Stimulated activated CD4-positive, alpha-beta T cell treated with anti-CD3 and anti-CD28 coated beads, TNF-alpha, amount 100 ng/mL, for 4 hours (primary cell): ENCODE results near the gene GABRB2.
"Not testable (repeated sequence)": the region's sequence is repeated elsewhere in the genome, so short reads cannot be mapped to it uniquely, and the experiment has no call there.

ENCODE experiments used
- DNase-seq, 3 experiments: peaks; one replicate each; pipeline ENCODE4 v3.0.0-alpha.2; 2020; ENCODE audit warnings: low read depth in 3 of 3

GABRB2 gene

GRCh38 chr5:161299053-161299452, 247.5 kb downstream of the GABRB2 start:
- no peak for DNase-seq

DNA sequence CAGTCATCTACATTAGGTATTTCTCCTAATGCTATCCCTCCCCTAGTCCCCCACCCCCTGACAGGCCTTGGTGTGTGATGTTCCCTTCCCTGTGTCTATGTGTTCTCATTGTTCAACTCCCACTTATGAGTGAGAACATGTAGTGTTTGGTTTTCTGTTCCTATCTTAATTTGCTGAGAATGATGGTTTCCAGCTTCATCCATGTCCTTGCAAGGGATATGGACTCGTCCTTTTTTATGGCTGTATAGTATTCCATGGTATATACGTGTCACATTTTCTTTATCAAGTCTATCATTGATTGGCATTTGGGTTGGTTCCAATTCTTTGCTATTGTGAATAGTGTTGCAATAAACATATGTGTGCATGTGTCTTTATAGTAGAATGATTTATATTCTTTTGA, 249.1 kb downstream of the GABRB2 start:
- DNase-seq, result not testable (repeated sequence)

DNA sequence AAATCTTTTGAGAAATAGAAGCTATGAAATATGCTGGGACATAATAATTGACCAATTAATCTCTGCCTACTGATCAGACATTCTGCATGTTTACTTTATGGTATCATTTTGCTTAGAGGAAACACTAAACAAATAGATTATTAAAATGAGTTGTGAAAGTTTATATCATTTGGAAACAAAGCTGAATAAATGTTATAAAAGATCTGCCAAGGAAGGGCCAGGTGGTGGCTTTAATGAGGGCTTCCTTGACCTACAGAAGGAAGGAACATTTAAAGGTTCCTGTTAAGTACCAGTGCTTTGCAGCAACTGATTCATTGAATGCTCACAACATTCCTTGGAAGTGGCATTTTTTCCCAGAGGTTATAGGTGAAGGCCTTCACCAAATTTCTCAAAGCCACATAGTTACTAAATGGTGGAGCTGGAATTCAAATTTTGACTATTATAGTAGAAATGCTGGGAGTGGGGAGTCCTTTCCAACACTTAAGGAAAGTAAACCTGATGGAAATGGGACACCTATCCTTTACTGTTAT, 250.7 kb downstream of the GABRB2 start:
- no peak for DNase-seq

DNA sequence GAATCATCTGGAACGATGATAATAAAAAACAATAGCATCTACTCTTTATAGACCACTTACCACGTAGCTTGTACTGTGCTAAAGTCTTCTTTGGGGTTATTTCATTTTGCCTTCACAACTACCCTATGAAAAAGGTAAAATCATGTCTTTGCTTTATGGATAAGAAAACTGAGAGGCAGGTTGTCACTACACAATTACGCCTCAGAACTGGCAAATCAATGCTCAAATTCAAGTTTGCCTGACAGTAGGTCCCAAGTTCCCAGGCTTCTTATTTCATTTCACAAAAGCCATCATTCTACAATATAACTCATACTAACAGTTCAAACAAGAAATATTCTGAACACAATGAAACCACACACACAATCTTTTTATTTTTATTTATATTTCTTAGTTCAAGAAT, 258.5 kb downstream of the GABRB2 start:
- no peak for DNase-seq

GRCh38 chr5:161287436-161287835, 259.1 kb downstream of the GABRB2 start:
- no peak for DNase-seq

GRCh38 chr5:161286066-161286655, 260.4 kb downstream of the GABRB2 start:
- no peak for DNase-seq

- DNase-seq, result no peak
These were observed 262.1 kb downstream of the GABRB2 start for GRCh38 chr5:161284445-161284844.

DNA sequence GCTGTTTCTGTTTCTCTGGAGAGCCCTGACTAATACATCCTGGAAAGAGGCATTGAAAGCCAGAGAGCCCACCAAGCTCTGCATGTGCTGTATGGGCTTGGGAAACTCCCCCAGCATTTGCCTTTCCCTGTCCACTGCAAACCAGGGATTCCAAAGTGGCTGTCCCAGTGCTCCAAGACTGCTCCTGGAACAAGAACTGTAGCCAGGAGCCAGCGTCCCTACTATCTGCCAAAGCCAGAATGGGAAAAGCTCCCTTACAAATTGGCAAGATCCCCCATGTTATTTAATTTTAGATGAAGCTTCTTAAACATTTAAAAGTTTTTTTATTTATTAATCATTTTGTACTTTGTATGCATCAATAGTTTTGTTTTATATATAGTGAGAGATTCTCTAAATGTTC, 263.2 kb downstream of the GABRB2 start:
- DNase-seq, result no peak

DNA sequence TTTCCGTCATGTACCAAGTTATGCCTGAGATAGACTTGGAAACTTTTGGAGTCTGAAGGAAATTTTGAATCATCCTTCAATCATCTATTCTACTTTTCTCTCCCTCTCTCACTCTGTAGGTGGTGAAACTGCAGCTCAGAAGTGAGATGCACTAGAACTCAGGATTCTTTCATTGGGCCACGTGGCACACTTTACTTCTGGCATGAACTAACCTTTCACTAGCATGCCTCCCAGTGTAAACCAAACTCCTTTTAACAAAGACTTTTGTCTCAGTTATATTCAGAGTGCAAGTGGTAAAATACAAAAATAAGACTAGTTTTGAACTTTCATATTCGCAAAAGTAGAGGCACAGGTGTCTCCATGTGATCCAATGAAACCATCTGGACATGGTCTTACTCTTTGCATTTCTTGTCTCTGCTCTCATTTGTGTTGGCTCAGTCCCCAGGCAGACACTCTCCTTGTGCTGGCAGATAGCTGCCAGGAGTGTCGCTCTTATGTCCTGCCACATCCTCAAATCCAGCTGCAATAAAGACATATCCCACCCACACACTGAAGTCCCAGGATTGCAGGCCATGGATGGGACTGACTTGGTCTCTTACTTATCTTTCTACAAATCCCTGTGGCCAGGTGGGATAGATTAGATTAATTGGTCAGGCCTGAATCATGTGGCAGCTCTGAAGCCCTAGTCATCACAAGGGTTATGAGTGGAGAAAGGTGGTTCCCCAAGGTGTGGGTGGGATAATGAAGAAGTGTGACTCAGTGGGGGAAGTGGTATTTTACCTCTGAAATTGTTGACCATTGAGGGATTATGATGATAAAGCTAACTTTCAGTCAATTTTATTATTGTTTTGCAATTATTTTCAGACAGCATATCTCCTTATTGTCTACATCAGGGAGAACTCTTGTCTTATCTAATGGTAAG, 267.5 kb downstream of the GABRB2 start:
- no peak for DNase-seq

DNA sequence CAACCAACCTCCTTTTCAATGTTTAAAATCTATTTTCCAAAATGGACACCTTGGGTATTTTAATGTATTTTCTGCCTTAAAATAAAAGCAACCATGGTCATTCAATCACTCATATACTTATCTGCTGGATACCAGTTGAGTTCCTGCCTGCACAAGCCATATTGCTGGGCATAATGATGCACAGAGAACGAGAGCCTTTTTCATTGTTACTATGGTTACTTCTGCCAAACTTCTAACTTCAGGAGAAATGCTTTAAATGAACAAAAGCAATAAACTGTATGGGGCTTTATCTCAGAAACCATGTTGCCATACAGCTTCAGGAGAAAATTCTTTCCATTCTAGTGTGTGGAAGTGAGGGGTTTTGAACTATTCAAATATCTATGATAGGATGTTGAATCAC, 269.5 kb downstream of the GABRB2 start:
- DNase-seq, result no peak

- no peak for DNase-seq
These were observed 271.6 kb downstream of the GABRB2 start for GRCh38 chr5:161274951-161275350.

DNA sequence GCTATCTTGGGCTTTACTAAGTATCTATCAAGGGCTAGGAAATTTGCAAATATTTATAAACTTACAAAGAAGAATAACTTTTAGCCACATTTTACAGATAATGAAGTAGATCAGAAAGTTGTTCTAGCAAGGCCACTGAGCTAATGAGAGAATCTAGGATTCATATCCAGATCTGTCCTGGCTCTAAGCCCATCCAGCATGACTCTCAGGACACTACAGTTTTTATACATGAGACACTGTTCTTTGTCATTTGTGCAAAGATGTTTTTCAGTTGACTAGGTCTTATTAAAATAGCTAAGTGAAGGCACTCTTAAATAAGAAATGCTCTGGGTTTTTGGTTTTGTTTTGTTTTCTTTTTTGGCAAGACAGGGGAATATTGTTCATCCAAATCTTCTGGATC, 273.1 kb downstream of the GABRB2 start:
- DNase-seq, result no peak

DNA sequence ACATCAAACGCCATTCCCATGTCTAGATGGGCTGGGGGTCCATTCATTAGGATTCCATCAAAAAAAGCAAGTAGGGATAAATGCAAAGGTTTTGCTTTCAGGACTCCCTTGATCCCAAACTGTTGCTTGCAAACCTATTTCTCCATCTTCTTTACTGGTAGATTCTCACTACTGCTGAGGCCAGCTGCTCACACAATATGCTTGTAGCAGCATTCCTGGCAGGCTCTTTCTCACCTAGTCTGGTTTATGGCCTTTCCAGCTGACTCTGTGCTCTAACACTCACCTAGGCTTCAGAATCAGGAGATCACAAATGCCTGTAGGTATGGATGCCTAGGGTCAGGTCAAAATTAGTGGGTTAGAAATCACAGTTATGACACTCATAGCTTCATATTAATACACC, 274.7 kb downstream of the GABRB2 start:
- DNase-seq, result no peak

DNA sequence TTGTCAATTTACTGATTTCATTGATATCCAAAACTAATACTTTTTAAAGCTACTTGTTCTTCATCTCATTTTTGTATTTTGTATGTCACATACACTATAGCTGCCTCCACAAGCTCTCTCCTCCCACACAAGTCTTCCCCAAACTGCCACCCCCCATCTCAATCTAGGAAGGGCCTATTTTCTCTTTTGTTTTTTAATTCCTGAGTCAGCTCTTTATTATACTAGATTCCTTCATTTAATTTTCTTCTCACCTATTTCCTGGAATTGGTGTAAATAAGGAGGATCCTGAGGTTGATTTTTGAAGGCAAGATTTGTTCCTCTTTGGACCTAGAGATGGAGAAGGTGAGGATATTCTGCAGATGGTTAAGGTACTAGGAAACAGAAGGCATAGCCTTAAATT, 277.4 kb downstream of the GABRB2 start:
- no peak for DNase-seq

- DNase-seq, result no peak
These were observed 279.6 kb downstream of the GABRB2 start for GRCh38 chr5:161266954-161267353.

DNA sequence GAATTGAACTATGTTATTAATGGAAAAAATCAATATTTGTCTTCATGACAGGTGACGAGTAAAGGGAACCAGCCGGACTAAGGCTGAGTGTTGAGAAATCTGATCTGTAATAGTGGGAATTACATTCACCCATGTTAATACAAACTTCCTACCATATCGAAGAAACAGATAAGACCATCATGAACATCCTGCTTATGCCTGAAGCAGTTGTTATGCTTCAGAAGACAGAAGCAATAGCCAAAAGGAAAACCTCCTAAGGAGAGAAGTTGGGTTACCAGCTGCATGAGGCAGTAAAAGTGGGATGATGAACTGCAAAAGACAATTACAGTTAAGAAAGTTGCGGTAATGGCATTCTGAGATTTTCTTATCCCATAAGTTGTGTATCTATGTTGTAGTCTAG, 281.5 kb downstream of the GABRB2 start:
- no peak for DNase-seq

GRCh38 chr5:161263191-161263590, 283.3 kb downstream of the GABRB2 start:
- no peak for DNase-seq

- DNase-seq, result no peak
These were observed 284.7 kb downstream of the GABRB2 start for GRCh38 chr5:161261668-161262323.

DNA sequence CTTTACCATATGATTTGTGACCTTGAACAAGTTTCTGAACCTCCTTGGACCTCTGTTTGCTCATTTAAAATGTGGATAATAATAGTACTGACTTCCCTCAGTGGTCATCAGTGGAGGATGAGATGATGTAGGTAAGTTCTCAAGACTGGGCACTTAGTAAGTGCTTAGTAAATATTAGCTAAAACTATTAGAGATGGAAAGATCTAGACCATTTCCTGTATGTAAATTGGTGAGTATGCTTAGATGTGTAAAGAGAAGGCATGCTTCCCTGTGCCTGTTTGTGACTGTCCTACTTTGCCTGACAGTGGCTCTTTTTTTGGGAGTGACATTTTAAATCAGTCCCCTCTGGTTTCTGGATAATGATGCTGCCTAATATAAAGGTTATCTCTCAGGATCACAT, 288.1 kb downstream of the GABRB2 start:
- no peak for DNase-seq

DNA sequence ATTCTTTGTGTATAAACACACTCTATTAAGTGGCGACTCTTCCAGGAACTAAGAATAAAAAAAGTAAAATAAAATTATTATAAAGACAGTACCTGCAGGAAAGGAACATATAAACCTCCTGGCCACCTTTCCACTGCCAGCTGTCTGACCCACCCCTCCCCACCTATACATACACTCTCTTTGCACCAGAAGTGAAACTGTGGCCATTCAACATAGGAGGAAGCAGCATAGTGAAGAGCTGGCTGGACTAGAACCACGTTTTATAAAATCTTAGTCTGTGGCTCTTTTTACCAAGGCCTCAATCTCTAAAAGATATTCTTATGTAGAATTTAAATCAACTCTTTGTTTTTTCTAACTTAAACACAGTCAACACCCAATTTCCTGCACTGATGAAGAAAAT, 289.6 kb downstream of the GABRB2 start:
- no peak for DNase-seq

DNA sequence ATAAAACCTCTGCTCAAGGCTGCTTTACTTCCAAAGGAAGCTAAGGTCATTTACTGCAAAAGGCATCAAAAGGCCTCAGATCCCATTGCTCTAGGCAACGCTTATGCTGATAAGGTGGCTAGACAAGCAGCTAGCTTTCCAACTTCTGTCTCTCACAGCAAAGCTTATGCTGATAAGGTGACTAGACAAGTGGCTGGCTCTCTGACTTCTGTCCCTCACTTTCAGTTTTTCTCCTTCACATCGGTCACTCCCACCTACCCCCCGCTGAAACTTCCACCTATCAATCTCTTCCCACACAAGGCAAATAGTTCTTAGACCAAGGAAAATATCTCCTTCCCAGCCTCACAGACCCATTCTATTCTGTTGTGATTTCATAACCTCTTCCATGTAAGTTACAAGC, 293.6 kb downstream of the GABRB2 start:
- DNase-seq, result not testable (repeated sequence)

GRCh38 chr5:161246749-161247148, 299.8 kb downstream of the GABRB2 start:
- no peak for DNase-seq

DNA sequence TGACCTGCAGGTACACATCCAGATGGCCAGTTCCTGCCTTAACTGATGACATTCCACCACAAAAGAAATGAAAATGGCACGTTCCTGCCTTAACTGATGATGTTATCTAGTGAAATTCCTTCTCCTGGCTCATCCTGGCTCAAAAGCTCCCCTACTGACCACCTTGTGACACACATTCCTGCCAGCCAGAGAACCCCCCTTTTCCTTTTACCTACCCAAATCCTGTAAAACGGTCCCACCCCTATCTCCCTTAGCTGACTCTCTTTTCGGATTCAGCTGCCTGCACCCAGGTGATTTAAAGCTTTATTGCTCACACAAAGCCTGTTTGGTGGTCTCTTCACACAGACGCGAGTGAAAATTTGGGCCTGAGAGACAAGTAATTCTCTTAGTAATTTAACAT, 300.7 kb downstream of the GABRB2 start:
- not testable (repeated sequence) for DNase-seq
